Nephron progenitor cell (in vitro differentiated cells): ENCODE data around the gene TTC4.

Source experiments
- DNase-seq: peaks from one replicate; pipeline ENCODE4 v3.0.0; 2021
- H3K27ac Mint-ChIP-seq: 2 replicates; pipeline ENCODE4 v1.8.0; 2021; ENCODE audit warnings: mild to moderate bottlenecking, moderate library complexity, mixed read lengths
- H3K27me3 Mint-ChIP-seq: 2 replicates; pipeline ENCODE4 v1.8.0; 2021; ENCODE audit warnings: mild to moderate bottlenecking, low read depth, mixed read lengths; ENCODE audit not compliant: poor library complexity
- H3K36me3 Mint-ChIP-seq: 2 replicates; pipeline ENCODE4 v1.8.0; 2021; ENCODE audit warnings: low read depth, mixed read lengths
- H3K4me1 Mint-ChIP-seq: 2 replicates; pipeline ENCODE4 v1.8.0; 2021; ENCODE audit warnings: mixed read lengths
- H3K4me3 Mint-ChIP-seq: 2 replicates; pipeline ENCODE4 v1.8.0; 2021; ENCODE audit warnings: mild to moderate bottlenecking, moderate library complexity, mixed read lengths
- H3K9me3 Mint-ChIP-seq: 2 replicates; pipeline ENCODE4 v1.8.0; 2021; ENCODE audit warnings: mild to moderate bottlenecking, moderate library complexity, mixed read lengths
- TF ChIP-seq, protein P1 (sequence below): fragments of 200-600 bp; sonication (generic); IDR thresholded peaks from 2 replicates; pipeline ENCODE4 v1.5.0; 2021; ENCODE audit warnings: antibody characterized with exemption

Gene TTC4

DNA sequence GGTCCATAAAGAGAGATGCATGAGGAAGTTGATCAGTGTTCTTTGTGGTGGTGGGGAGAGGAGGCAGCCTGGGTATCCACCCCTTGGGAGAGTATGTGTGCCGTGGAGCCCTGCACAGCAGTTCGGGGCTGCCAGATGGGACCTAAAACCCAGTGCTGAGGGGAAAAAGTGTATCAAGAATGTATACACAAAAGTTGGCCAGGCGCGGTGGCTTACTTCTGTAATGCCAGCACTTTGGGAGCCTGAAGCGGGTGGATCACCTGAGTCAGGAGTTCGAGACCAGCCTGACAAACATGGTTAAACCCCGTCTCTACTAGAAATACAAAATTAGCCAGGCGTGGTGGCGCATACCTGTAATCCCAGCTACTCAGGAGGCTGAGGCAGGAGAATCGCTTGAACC is 4.1 kb upstream of the TTC4 start:
- Mint-ChIP-seq H3K36me3 (no peaks in the 10 kb centered on the region), H3K27ac (no peak overlapping the region), H3K9me3 (no peaks in the 10 kb centered on the region), H3K4me1 (peaks cover 12% of the 10 kb centered on the region), H3K27me3 (peaks cover 68% of the 10 kb centered on the region), H3K4me3 (no peak overlapping the region)
- TF ChIP-seq, protein P1, sequence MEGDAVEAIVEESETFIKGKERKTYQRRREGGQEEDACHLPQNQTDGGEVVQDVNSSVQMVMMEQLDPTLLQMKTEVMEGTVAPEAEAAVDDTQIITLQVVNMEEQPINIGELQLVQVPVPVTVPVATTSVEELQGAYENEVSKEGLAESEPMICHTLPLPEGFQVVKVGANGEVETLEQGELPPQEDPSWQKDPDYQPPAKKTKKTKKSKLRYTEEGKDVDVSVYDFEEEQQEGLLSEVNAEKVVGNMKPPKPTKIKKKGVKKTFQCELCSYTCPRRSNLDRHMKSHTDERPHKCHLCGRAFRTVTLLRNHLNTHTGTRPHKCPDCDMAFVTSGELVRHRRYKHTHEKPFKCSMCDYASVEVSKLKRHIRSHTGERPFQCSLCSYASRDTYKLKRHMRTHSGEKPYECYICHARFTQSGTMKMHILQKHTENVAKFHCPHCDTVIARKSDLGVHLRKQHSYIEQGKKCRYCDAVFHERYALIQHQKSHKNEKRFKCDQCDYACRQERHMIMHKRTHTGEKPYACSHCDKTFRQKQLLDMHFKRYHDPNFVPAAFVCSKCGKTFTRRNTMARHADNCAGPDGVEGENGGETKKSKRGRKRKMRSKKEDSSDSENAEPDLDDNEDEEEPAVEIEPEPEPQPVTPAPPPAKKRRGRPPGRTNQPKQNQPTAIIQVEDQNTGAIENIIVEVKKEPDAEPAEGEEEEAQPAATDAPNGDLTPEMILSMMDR, result no peak
- DNase-seq, result no peak

DNA sequence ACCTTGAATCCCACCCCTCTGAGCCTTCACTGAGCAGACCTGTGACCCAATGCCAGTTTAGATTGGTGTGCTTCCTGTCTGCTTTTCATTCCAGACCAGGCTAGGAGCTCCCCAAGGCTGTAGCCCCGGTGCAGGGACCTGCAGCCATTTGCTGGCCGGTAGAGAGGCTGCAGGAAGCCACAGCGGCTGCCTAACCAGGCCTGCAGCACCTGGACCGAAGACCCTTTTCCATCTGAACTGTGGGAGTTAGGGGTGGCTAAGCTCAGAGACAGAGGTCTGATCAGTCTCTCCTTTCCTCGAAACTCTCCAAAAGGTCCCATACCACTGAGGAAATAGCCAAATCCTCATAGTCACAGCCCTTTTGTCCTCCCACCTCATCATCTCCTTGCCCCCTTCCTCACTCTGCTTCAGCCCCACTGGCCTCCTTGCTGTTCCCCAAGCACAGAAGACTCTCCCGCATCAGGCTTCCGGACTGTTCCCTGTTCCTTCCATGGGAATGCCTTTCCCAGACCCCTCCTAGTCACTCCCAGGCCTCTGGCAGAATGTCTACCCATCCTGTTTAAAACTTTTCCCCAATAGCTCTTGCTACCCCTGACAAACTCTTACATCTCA is 674 bp upstream of the TTC4 start:
- no peak for DNase-seq
- TF ChIP-seq, protein P1, result no peak
- Mint-ChIP-seq H3K4me1 (peaks cover 22% of the 10 kb centered on the region), H3K9me3 (no peaks in the 10 kb centered on the region), H3K27me3 (peaks cover 38% of the 10 kb centered on the region), H3K36me3 (peaks cover 17% of the 10 kb centered on the region), H3K4me3 (peak overlapping the region; percentile 90), H3K27ac (no peak overlapping the region)

DNA sequence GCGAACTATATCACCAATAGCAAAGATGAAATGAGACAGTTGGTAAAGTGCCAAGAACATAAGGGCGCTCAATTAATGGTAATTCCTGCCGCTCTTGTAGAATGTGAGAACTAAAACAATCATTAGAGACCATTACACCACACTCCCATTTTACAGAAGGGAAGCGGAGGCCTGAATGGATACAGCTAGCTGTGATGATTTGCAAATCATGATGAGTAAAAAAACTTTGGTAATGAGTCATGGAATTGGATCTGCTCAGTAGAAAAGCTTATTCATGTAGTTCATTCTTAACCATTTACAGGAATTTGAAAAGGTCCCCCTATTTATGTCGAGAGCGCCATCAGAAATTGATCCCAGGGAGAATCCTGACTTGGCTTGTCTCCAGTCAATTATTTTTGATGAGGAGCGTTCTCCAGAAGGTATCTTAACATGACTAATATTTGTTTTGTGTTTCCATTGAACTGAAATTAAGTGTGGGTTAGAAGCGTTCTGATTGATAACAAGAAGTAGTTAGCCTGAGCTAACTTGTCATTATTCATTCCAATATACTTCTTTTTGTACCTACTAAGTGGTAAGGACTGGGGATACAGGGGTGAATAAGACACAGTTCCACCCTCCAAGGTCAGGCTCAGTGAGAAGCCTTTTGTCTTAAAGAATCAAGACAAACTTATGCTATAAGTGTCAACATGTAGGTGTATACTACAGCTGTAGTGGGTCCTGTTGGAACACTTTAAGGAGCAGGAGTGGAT is 812 bp downstream of the TTC4 start:
- H3K27me3 Mint-ChIP-seq, result peaks cover 23% of the 10 kb centered on the region
- peak overlapping the region; percentile 83 for H3K27ac Mint-ChIP-seq
- H3K36me3 Mint-ChIP-seq, result peaks cover 30% of the 10 kb centered on the region
- peak overlapping the region; percentile 90 for H3K4me3 Mint-ChIP-seq
- TF ChIP-seq, protein P1, result no peak
- H3K9me3 Mint-ChIP-seq, result no peaks in the 10 kb centered on the region
- peaks cover 22% of the 10 kb centered on the region for H3K4me1 Mint-ChIP-seq
- DNase-seq, result no peak

DNA sequence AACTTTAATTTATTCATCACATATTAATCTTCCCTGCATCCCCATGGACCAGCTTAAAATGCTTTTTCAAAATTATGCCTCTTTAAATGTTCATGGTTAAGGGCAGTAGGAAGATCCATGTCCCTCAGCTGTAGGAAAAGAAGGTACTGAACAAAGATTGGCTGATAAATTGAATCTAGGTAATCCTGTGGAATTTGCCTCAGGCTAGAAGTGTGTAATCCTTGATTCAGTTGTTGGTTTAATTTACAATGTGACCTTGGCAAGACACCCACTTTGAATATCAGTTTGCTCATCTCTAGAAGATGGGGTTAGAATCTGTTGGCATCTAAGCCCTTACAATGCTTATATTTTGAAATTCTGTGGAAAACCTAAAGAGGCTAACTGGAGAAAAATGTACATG is 6.1 kb downstream of the TTC4 start:
- Mint-ChIP-seq H3K4me3 (no peak overlapping the region), H3K27me3 (no peaks in the 10 kb centered on the region), H3K4me1 (peaks cover 8% of the 10 kb centered on the region), H3K27ac (no peak overlapping the region), H3K9me3 (peaks cover 28% of the 10 kb centered on the region), H3K36me3 (peaks cover 79% of the 10 kb centered on the region)
- TF ChIP-seq, protein P1, result no peak
- no peak for DNase-seq

DNA sequence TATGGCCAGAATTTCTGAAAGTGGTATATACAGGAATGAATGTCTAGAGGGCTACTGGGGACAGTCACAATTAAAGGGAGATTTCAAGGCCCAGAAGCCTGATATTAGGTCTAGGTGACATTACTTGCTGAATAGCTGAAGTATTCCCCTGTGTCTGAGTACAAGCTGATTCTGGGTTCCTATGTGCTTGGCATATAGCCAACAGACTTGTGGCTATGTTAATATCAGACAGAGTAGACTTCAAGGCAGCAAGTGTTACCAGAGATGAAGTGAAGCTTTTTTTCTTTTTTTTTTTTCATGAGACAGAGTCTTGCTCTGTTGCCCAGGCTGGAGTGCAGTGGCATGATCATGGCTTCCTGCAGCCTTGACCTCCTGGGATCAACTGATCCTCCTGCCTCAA is 8.3 kb downstream of the TTC4 start:
- no peak overlapping the region for H3K27ac Mint-ChIP-seq
- DNase-seq, result no peak
- H3K4me1 Mint-ChIP-seq, result no peaks in the 10 kb centered on the region
- TF ChIP-seq, protein P1, result no peak
- no peak overlapping the region for H3K4me3 Mint-ChIP-seq
- H3K9me3 Mint-ChIP-seq, result peaks cover 28% of the 10 kb centered on the region
- peaks cover 89% of the 10 kb centered on the region for H3K36me3 Mint-ChIP-seq
- no peaks in the 10 kb centered on the region for H3K27me3 Mint-ChIP-seq

DNA sequence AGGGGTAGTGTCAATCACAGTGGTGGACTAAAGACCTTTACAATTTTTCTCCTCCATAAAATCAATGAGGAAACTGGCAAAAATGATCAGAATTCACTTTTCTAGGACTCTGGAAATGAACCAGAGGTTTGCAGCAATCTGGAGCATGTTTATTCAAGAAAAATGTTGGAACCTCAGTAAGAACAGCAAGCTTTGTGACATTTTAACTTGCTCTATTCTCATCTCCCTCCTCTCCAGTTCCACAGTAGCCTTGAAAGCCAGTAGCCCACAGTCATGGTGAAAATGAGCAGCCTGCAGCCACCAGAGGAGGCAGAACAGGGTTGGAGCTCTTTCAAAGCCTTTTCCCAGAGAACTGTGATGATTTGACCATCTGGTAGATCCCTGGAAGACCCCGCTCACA is 9.1 kb downstream of the TTC4 start:
- no peak overlapping the region for H3K27ac Mint-ChIP-seq
- TF ChIP-seq, protein P1, result no peak
- peaks cover 28% of the 10 kb centered on the region for H3K9me3 Mint-ChIP-seq
- no peaks in the 10 kb centered on the region for H3K4me1 Mint-ChIP-seq
- no peaks in the 10 kb centered on the region for H3K27me3 Mint-ChIP-seq
- no peak overlapping the region for H3K4me3 Mint-ChIP-seq
- no peak for DNase-seq
- H3K36me3 Mint-ChIP-seq, result peaks cover 90% of the 10 kb centered on the region
